ENCODE data around the gene RYR1. TPM values are rescaled to one million over a fixed set of nuclear protein-coding genes. Genes with fewer than 3 reads are reported as not detected.

RYR1 gene
- polyA plus RNA-seq, 3 donors, result 0.76 to 2.1 (median 2.1) TPM

- intact Hi-C loops (cut with micrococcal nuclease), result no loop called here
- no CpG with 5 or more reads among the region's 3 CpGs for WGBS (ENCODE audit: insufficient coverage)
- H3K27me3 Mint-ChIP-seq (ENCODE audit: low read depth in 3 of 3), result peaks cover 6 to 16% (median 14%) of the 10 kb centered on the region in 3 donors
- peaks cover 15 to 19% of the 10 kb centered on the region in 2 donors for H3K4me1 ChIP-seq (ENCODE audit: control insufficient read depth in 1 of 2, insufficient read depth in 2 of 2, low read length in 2 of 2)
- no peaks in the 10 kb centered on the region for H3K27me3 ChIP-seq (ENCODE audit: control insufficient read depth in 2 of 2, insufficient read depth in 2 of 2, low read length in 2 of 2)
- H3K36me3 ChIP-seq (replicated peaks in 1 of 2; ENCODE audit: control insufficient read depth in 1 of 2, insufficient read depth in 2 of 2, low read length in 2 of 2), result no peaks in the 10 kb centered on the region
- no peak for DNase-seq
- H3K4me3 ChIP-seq (replicated peaks in 1 of 3; ENCODE audit: low read depth in 2 of 3, low read length in 3 of 3), result no peak overlapping the region
- H2AFZ ChIP-seq (ENCODE audit: insufficient read depth, low read depth, low read length, poor library complexity, severe bottlenecking), result no peak overlapping the region
- no peaks in the 10 kb centered on the region for H4K20me1 ChIP-seq (ENCODE audit: insufficient read depth, low read length)
- no peak overlapping the region for H3K4me2 ChIP-seq (replicated peaks; ENCODE audit: extremely low read depth, low read length, poor library complexity, severe bottlenecking)
- peaks cover 13% of the 10 kb centered on the region for H3K4me1 Mint-ChIP-seq
- H3K9ac ChIP-seq (ENCODE audit: insufficient read depth, low read length, poor library complexity, severe bottlenecking), result no peak overlapping the region
- no peaks in the 10 kb centered on the region for H3K9me3 Mint-ChIP-seq
- no peak overlapping the region for H3K27ac ChIP-seq (ENCODE audit: low read depth in 1 of 2, low read length in 2 of 2)
- no peak overlapping the region for H3K27ac Mint-ChIP-seq
- no peak overlapping the region for H3K4me3 Mint-ChIP-seq
- no peaks in the 10 kb centered on the region for H3K79me2 ChIP-seq (ENCODE audit: insufficient read depth, low read length)
- no peaks in the 10 kb centered on the region for H3K9me3 ChIP-seq (replicated peaks in 1 of 2; ENCODE audit: control insufficient read depth in 1 of 2, insufficient read depth in 1 of 2, low read length in 2 of 2)
- no peak for TF ChIP-seq CTCF (IDR thresholded peaks at IDR 0.05)
- H3K36me3 Mint-ChIP-seq, result no peaks in the 10 kb centered on the region
Measured at GRCh38 chr19:38554676-38555141, 121.2 kb downstream of the RYR1 start.

- intact Hi-C loops (cut with micrococcal nuclease), result no loop called here
- Mint-ChIP-seq H3K27me3 (ENCODE audit: low read depth in 3 of 3) (peaks cover 6 to 15% (median 15%) of the 10 kb centered on the region in 3 donors), H3K9me3 (peaks cover 0 to 2% (median 0%) of the 10 kb centered on the region in 7 donors), H3K4me3 (no peak overlapping the region), H3K4me1 (peaks cover 13% of the 10 kb centered on the region), H3K27ac (no peak overlapping the region), H3K36me3 (no peaks in the 10 kb centered on the region)
- no peak overlapping the region for H2AFZ ChIP-seq (ENCODE audit: insufficient read depth, low read depth, low read length, poor library complexity, severe bottlenecking)
- peaks cover 15 to 19% of the 10 kb centered on the region in 2 donors for H3K4me1 ChIP-seq (ENCODE audit: control insufficient read depth in 1 of 2, insufficient read depth in 2 of 2, low read length in 2 of 2)
- H3K27me3 ChIP-seq (ENCODE audit: control insufficient read depth in 2 of 2, insufficient read depth in 2 of 2, low read length in 2 of 2), result no peaks in the 10 kb centered on the region
- no peaks in the 10 kb centered on the region for H3K79me2 ChIP-seq (ENCODE audit: insufficient read depth, low read length)
- no peak for TF ChIP-seq CTCF (IDR thresholded peaks at IDR 0.05)
- H3K4me3 ChIP-seq (replicated peaks in 1 of 3; ENCODE audit: low read depth in 2 of 3, low read length in 3 of 3), result no peak overlapping the region
- no peak overlapping the region for H3K9ac ChIP-seq (ENCODE audit: insufficient read depth, low read length, poor library complexity, severe bottlenecking)
- H3K9me3 ChIP-seq (replicated peaks in 1 of 2; ENCODE audit: control insufficient read depth in 1 of 2, insufficient read depth in 1 of 2, low read length in 2 of 2), result no peaks in the 10 kb centered on the region
- WGBS (ENCODE audit: insufficient coverage), result 100% methylated on average over 2 of the region's 8 CpGs
- H3K36me3 ChIP-seq (replicated peaks in 1 of 2; ENCODE audit: control insufficient read depth in 1 of 2, insufficient read depth in 2 of 2, low read length in 2 of 2), result no peaks in the 10 kb centered on the region
- no peak overlapping the region for H3K27ac ChIP-seq (ENCODE audit: low read depth in 1 of 2, low read length in 2 of 2)
- no peak for DNase-seq
- H4K20me1 ChIP-seq (ENCODE audit: insufficient read depth, low read length), result no peaks in the 10 kb centered on the region
- H3K4me2 ChIP-seq (replicated peaks; ENCODE audit: extremely low read depth, low read length, poor library complexity, severe bottlenecking), result no peak overlapping the region
Measured at GRCh38 chr19:38555200-38555599, 121.7 kb downstream of the RYR1 start.
